Naive thymus-derived CD4-positive, alpha-beta T cell (primary cell): ENCODE data around the gene B3GLCT. TPM values are rescaled to one million over a fixed set of nuclear protein-coding genes. Genes with fewer than 3 reads are reported as not detected.

Experiments used
- ATAC-seq: fragments of 150-1000 bp; cut with Tn5 transposase; 2 replicates; pipeline ENCODE4 v1.10.0; 2021; ENCODE audit warnings: mild to moderate bottlenecking, moderate library complexity
- CTCF ChIA-PET: fragments of 350-600 bp; sonication (Branson Sonifier 250); formaldehyde crosslinking; loops from one replicate; lab custom pipeline; 2021; ENCODE audit warnings: antibody characterized with exemption; lab: Charles Lee
- POLR2A ChIA-PET: fragments of 350-600 bp; sonication (Branson Sonifier 250); formaldehyde crosslinking; loops from one replicate; lab custom pipeline; 2021; ENCODE audit warnings: antibody characterized with exemption, inconsistent platforms; lab: Charles Lee
- DNase-seq, 9 donors: peaks; one replicate each; pipeline versions ENCODE4 v3.0.0 to v3.0.0-alpha.2; 2020 to 2022; ENCODE audit warnings: mixed read lengths in 1 of 9
- H3K27ac ChIP-seq: one replicate; pipeline ENCODE4 v1.7.0; 2013; ENCODE audit warnings: mild to moderate bottlenecking, low read depth, low read length, moderate library complexity
- H3K27me3 ChIP-seq, 2 donors: one replicate each; pipeline ENCODE4 v1.7.0; 2013; ENCODE audit warnings: low read length in 2 of 2, mild to moderate bottlenecking in 2 of 2, moderate library complexity in 2 of 2; ENCODE audit not compliant: control insufficient read depth in 2 of 2, insufficient read depth in 2 of 2
- H3K36me3 ChIP-seq, 3 experiments: 1 replicate in 2 of 3; 2 replicates in 1 of 3; pipeline ENCODE4 v1.7.0; 2013; ENCODE audit warnings: low read length in 3 of 3, mild to moderate bottlenecking in 3 of 3, moderate library complexity in 1 of 3; ENCODE audit not compliant: insufficient read depth in 3 of 3, control insufficient read depth in 2 of 3
- H3K4me1 ChIP-seq, 2 donors: one replicate each; pipeline ENCODE4 v1.7.0; 2013; ENCODE audit warnings: low read length in 2 of 2, mild to moderate bottlenecking in 2 of 2, moderate library complexity in 1 of 2; ENCODE audit not compliant: control insufficient read depth in 2 of 2, insufficient read depth in 2 of 2
- H3K4me3 ChIP-seq: 2 replicates; pipeline ENCODE4 v1.7.0; 2013; ENCODE audit warnings: mild to moderate bottlenecking, low read length
- H3K9me3 ChIP-seq, 3 experiments: 1 replicate in 2 of 3; 2 replicates in 1 of 3; pipeline ENCODE4 v1.7.0; 2013; ENCODE audit warnings: low read length in 3 of 3; ENCODE audit not compliant: control insufficient read depth in 2 of 3
- H3K27ac Mint-ChIP-seq, 9 donors: one replicate each; pipeline ENCODE4 v1.8.0; 2020 to 2022; ENCODE audit warnings: mixed read lengths in 9 of 9, mild to moderate bottlenecking in 8 of 9, moderate library complexity in 5 of 9, inconsistent platforms in 2 of 9
- H3K27me3 Mint-ChIP-seq, 5 donors: one replicate each; pipeline ENCODE4 v1.8.0; 2021 to 2022; ENCODE audit warnings: mixed read lengths in 5 of 5, mild to moderate bottlenecking in 1 of 5
- H3K36me3 Mint-ChIP-seq, 5 donors: one replicate each; pipeline ENCODE4 v1.8.0; 2020 to 2022; ENCODE audit warnings: mixed read lengths in 5 of 5, mild to moderate bottlenecking in 3 of 5, inconsistent platforms in 1 of 5
- H3K4me1 Mint-ChIP-seq, 7 donors: one replicate each; pipeline ENCODE4 v1.8.0; 2020 to 2022; ENCODE audit warnings: mixed read lengths in 7 of 7, mild to moderate bottlenecking in 3 of 7, inconsistent platforms in 1 of 7
- H3K4me3 Mint-ChIP-seq, 10 donors: one replicate each; pipeline ENCODE4 v1.8.0; 2020 to 2022; ENCODE audit warnings: mild to moderate bottlenecking in 10 of 10, mixed read lengths in 10 of 10, moderate library complexity in 6 of 10, inconsistent platforms in 2 of 10
- H3K9me3 Mint-ChIP-seq, 11 donors: one replicate each; pipeline ENCODE4 v1.8.0; 2020 to 2022; ENCODE audit warnings: mixed read lengths in 11 of 11, mild to moderate bottlenecking in 4 of 11, inconsistent platforms in 1 of 11, moderate library complexity in 1 of 11
- intact Hi-C, 2 donors: fragments of 100-400 bp; cut with micrococcal nuclease; formaldehyde crosslinking; loops; one replicate each; pipeline ENCODE4 v1.15.1; 2023
- polyA plus RNA-seq, 2 donors: library from polyadenylated mRNA; unstranded; fragments of 300-500 nt; fragmentation: Illumina TruSeq; gene quantifications; one replicate each; pipeline ENCODE4 v1.2.3, GENCODE V29; 2021
- total RNA-seq, 6 experiments: library from RNA in 5 of 6; stranded (reverse) in 5 of 6; gene quantifications; 1 replicate in 5 of 6; 2 replicates in 1 of 6; pipeline ENCODE4 v1.2.3 and lab custom pipeline; 2021 to 2026

B3GLCT gene
- total and polyA plus RNA-seq, 7 experiments from 2014 or later = 3.7 to 5.3 (median 4.5) TPM

- H3K9me3 ChIP-seq = no peaks in the 10 kb centered on the region
- POLR2A ChIA-PET = interaction anchor here (0.6 to 1.5 kb wide), 7 partner anchors 11 to 1316 kb away, joined by 3 to 5 read pairs (median 3); partner anchors contain the start of gene HSPH1
- no peaks in the 10 kb centered on the region for H3K36me3 Mint-ChIP-seq
- intact Hi-C loops = loop anchor here (1.0 to 10.0 kb wide), 5 partner anchors 155 to 1384 kb away; partner anchors contain the start of genes BRCA2 (in 1 of the 2), PDS5B (in 1 of the 2), USPL1 (in 1 of the 2) and ZAR1L (in 1 of the 2)
- no peaks in the 10 kb centered on the region for H3K27me3 ChIP-seq
- peak in 1 of 9 donors; percentile 32 for DNase-seq
- ATAC-seq = peak; percentile 25
- peak overlapping the region; percentile 82 for H3K27ac ChIP-seq
- H3K9me3 Mint-ChIP-seq = no peaks in the 10 kb centered on the region
- CTCF ChIA-PET = interaction anchor here (0.6 to 1.0 kb wide), 3 partner anchors 11 to 231 kb away, joined by 3 read pairs; no protein-coding TSS in a partner anchor
- peaks cover 13 to 24% (median 23%) of the 10 kb centered on the region in 7 donors for H3K4me1 Mint-ChIP-seq
- peaks cover 0 to 19% (median 0%) of the 10 kb centered on the region in 5 donors for H3K27me3 Mint-ChIP-seq
- H3K36me3 ChIP-seq = no peaks in the 10 kb centered on the region
- H3K4me3 ChIP-seq = peak overlapping the region; percentile 65
- H3K27ac Mint-ChIP-seq = peak overlapping the region; percentile 75 to 92 (median 88)
- peaks cover 5 to 6% of the 10 kb centered on the region in 2 donors for H3K4me1 ChIP-seq
- peak overlapping the region; percentile 66 to 89 (median 82) for H3K4me3 Mint-ChIP-seq
These were observed 829 bp downstream of the B3GLCT start for GRCh38 chr13:31200637-31200971.

- Histone ChIP-seq H3K27ac (peak overlapping the region; percentile 82), H3K9me3 (no peaks in the 10 kb centered on the region), H3K4me3 (peak overlapping the region; percentile 65), H3K27me3 (no peaks in the 10 kb centered on the region), H3K4me1 (peaks cover 5 to 6% of the 10 kb centered on the region in 2 donors), H3K36me3 (no peaks in the 10 kb centered on the region)
- ATAC-seq (no peak), DNase-seq (no peak)
- CTCF ChIA-PET = interaction anchor here (0.6 kb wide), 3 partner anchors 41 to 230 kb away, joined by 3 read pairs; no protein-coding TSS in a partner anchor
- POLR2A ChIA-PET = interaction anchor here (0.6 to 1.0 kb wide), 5 partner anchors 11 to 39 kb away, joined by 3 to 5 read pairs (median 4); partner anchors contain the start of gene HSPH1
- peak overlapping the region; percentile 75 to 92 (median 88) for H3K27ac Mint-ChIP-seq
- H3K9me3 Mint-ChIP-seq = no peaks in the 10 kb centered on the region
- peaks cover 13 to 23% (median 22%) of the 10 kb centered on the region in 7 donors for H3K4me1 Mint-ChIP-seq
- H3K36me3 Mint-ChIP-seq = no peaks in the 10 kb centered on the region
- intact Hi-C loops = loop anchor here in 1 of 2 donors (5.0 to 10.0 kb wide), 2 partner anchors 1116 to 1383 kb away; partner anchors contain the start of genes BRCA2, PDS5B and ZAR1L
- peak overlapping the region; percentile 66 to 89 (median 82) for H3K4me3 Mint-ChIP-seq
- peaks cover 0 to 19% (median 0%) of the 10 kb centered on the region in 5 donors for H3K27me3 Mint-ChIP-seq
These were observed 1.7 kb downstream of the B3GLCT start for GRCh38 chr13:31201341-31202031.

DNA sequence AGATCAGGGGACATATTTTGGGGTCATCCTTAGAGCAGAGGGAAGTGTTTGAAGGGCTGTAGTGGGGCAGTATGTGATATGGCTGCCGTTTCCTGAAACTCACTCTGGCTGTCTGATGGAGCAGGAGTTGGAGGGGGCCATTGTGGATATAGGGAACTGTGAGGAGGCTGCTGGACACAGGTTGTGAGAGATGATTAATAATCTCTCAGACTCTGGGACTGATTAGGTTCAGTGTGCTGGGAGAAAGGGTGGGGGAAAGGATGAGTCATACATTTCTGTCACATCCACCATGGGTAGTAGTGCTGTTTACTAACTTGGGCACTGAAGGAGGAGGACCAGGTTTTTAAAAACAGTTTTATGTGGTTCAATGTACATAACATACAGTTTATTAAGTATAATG lies 4.8 kb downstream of the B3GLCT start:
- peak overlapping the region in 2 of 9 donors; percentile 41 to 49 for H3K27ac Mint-ChIP-seq
- H3K4me3 Mint-ChIP-seq = no peak overlapping the region
- CTCF ChIA-PET = no interaction called here
- peaks cover 9 to 25% (median 18%) of the 10 kb centered on the region in 7 donors for H3K4me1 Mint-ChIP-seq
- no peaks in the 10 kb centered on the region for H3K36me3 ChIP-seq
- no peaks in the 10 kb centered on the region for H3K36me3 Mint-ChIP-seq
- no peaks in the 10 kb centered on the region for H3K9me3 Mint-ChIP-seq
- POLR2A ChIA-PET = interaction anchor here (0.6 kb wide), 1 partner anchor 94 kb away, joined by 4 read pairs; no protein-coding TSS in a partner anchor
- H3K27me3 Mint-ChIP-seq = peaks cover 0 to 6% (median 0%) of the 10 kb centered on the region in 5 donors
- no peak overlapping the region for H3K4me3 ChIP-seq
- H3K4me1 ChIP-seq = peaks cover 5 to 6% of the 10 kb centered on the region in 2 donors
- DNase-seq (no peak), ATAC-seq (no peak)
- H3K27ac ChIP-seq = no peak overlapping the region
- H3K9me3 ChIP-seq = no peaks in the 10 kb centered on the region
- H3K27me3 ChIP-seq = no peaks in the 10 kb centered on the region
- intact Hi-C loops = loop anchor here in 1 of 2 donors (5.0 to 10.0 kb wide), 2 partner anchors 1113 to 1380 kb away; partner anchors contain the start of genes BRCA2, PDS5B and ZAR1L

DNA sequence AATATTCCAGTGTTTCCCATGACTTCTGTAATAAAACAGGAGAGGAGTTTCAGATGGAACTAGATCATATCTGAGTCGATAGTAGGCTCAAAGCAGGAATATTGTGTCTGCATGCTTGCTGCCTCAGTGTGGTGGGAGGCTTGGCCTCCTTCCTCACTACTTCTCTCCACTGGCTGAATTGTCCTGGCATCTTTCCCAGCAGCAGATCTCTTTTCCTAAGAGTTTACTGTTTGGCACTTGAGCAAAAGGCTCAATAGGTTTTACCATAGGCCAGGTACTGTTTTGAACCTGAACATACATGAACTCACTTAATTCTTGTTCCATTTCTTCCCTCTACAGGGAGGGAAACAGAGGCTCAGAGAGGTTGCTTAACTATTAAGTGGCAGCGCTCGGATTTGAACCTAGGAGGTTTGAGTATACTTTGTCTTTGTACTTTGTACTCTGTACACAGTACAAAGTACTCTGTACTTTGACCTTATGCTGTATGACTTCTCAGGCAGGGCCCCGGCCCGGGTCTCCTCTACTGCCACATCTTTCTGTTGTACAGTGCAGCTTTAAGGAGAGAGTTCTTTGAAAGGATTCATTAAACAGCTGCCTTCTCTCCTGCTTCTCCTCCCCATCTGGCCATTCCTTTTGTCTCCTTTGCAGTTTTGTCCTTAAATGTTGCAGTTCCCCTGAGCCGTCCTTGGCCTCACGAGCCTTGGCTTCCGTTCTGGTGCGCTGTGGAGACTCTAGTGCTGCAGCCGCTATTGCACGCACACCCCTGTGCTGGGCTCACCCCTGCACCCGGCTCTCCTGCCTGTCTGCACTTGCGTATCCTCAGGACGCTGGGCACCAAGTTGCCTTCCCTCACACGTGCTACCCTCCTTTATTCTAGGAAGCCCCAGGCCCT lies 8.1 kb downstream of the B3GLCT start:
- Mint-ChIP-seq H3K36me3 (no peaks in the 10 kb centered on the region), H3K27me3 (no peaks in the 10 kb centered on the region), H3K27ac (no peak overlapping the region), H3K4me1 (peaks cover 4 to 25% (median 13%) of the 10 kb centered on the region in 7 donors), H3K4me3 (peak overlapping the region in 1 of 10 donors; percentile 46), H3K9me3 (no peaks in the 10 kb centered on the region)
- CTCF ChIA-PET = no interaction called here
- H3K9me3 ChIP-seq = no peaks in the 10 kb centered on the region
- no peaks in the 10 kb centered on the region for H3K27me3 ChIP-seq
- no peak for ATAC-seq
- no peak overlapping the region for H3K27ac ChIP-seq
- no peaks in the 10 kb centered on the region for H3K36me3 ChIP-seq
- H3K4me3 ChIP-seq = no peak overlapping the region
- POLR2A ChIA-PET = no interaction called here
- intact Hi-C loops = loop anchor here in 1 of 2 donors (10.0 kb wide), 1 partner anchor 1377 kb away; the partner anchor contains the start of gene PDS5B
- DNase-seq = no peak
- H3K4me1 ChIP-seq = no peaks in the 10 kb centered on the region

DNA sequence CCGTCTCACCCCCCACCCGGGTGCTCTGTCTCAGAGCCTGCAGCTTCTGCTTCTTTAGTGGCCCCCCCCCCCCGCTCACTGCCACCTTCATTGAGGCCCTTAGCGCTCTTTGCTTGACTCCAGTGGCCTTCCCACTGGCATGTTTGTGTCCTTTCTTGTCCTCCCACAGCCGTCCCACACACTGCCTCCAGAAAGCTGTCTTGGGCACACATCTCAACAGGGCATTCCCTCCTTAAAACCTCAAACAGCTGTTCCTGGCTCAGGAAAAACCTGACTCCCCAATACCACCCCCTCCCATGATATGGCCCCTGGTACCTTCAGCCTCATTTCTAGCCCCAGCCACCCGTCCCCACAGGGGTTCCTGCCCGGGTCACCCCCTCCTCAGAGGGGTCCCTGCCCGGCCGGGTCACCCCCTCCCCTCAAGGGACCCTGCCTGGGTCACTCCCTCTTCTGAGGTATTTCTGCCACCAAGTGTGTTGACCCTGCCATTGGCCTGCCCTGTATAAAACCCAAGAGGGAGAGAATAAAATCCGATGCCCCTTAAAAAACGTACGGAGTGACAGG lies 8.9 kb downstream of the B3GLCT start:
- Histone ChIP-seq H3K27me3 (no peaks in the 10 kb centered on the region), H3K4me3 (no peak overlapping the region), H3K4me1 (no peaks in the 10 kb centered on the region), H3K36me3 (no peaks in the 10 kb centered on the region), H3K9me3 (no peaks in the 10 kb centered on the region), H3K27ac (no peak overlapping the region)
- Mint-ChIP-seq H3K36me3 (no peaks in the 10 kb centered on the region), H3K9me3 (peaks cover 0 to 1% (median 0%) of the 10 kb centered on the region in 11 donors), H3K4me3 (no peak overlapping the region), H3K27ac (no peak overlapping the region), H3K27me3 (no peaks in the 10 kb centered on the region), H3K4me1 (peaks cover 4 to 28% (median 15%) of the 10 kb centered on the region in 7 donors)
- ChIA-PET POLR2A (no interaction called here), CTCF (no interaction called here)
- ATAC-seq = no peak
- intact Hi-C loops = loop anchor here in 1 of 2 donors (10.0 kb wide), 1 partner anchor 1376 kb away; the partner anchor contains the start of gene PDS5B
- no peak for DNase-seq
